ENCODE results near the gene ZFAND6. TPM values are rescaled to one million over a fixed set of nuclear protein-coding genes. Genes with fewer than 3 reads are reported as not detected.
"Not testable (repeated sequence)": the region's sequence is repeated elsewhere in the genome, so short reads cannot be mapped to it uniquely, and the experiment has no call there.

Gene ZFAND6
- total and polyA plus RNA-seq, 4 donors: 61.2 to 94.0 (median 75.5) TPM

DNA sequence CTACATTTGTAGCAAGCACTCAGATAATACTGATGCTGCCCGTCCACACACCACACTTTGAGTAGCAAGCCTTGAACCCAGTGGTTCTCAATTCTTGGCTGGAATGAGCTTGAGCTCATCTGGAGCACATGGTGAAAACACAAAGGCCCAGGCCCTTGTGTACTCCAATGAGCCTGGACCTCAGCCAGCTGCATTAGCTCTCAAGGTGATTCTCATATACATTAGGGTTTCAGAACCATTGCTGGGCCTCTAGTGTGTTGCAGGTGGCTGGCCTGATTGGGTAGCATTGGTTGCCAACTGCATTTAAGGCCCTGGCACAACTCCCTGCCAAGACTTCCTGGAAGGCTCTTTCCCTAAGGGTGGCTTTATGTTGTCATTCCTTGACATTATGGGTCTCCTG lies 23.4 kb upstream of the ZFAND6 start:
- intact Hi-C loops (cut with DNase I): no loop called here
- no peak for ATAC-seq (ENCODE audit: low FRiP score)
- DNase-seq: no peak
- no peaks in the 10 kb centered on the region for H3K36me3 ChIP-seq (ENCODE audit: control insufficient read depth in 1 of 2, insufficient read depth in 2 of 2, low read length in 1 of 2)
- no peaks in the 10 kb centered on the region for H3K9me3 ChIP-seq (ENCODE audit: control insufficient read depth, low read length)
- no peak overlapping the region for H3K27ac ChIP-seq (ENCODE audit: low read depth in 1 of 2, low read length in 2 of 2)
- no peaks in the 10 kb centered on the region for H3K27me3 ChIP-seq (ENCODE audit: control insufficient read depth in 1 of 2, insufficient read depth in 2 of 2, low read length in 1 of 2)
- 85 to 86% methylated on average over 1 of the region's 1 CpG for WGBS, 2 donors
- no peak overlapping the region for H3K4me3 ChIP-seq (ENCODE audit: low read length in 2 of 2)
- H3K4me1 ChIP-seq (ENCODE audit: control insufficient read depth in 1 of 2, insufficient read depth in 2 of 2, low read length in 2 of 2): no peaks in the 10 kb centered on the region

GRCh38 chr15:80041494-80042253 lies 17.8 kb upstream of the ZFAND6 start:
- DNase-seq (no peak), ATAC-seq (ENCODE audit: low FRiP score) (no peak)
- WGBS, 2 donors: 63 to 67% methylated on average over 3 of the region's 3 CpGs

DNA sequence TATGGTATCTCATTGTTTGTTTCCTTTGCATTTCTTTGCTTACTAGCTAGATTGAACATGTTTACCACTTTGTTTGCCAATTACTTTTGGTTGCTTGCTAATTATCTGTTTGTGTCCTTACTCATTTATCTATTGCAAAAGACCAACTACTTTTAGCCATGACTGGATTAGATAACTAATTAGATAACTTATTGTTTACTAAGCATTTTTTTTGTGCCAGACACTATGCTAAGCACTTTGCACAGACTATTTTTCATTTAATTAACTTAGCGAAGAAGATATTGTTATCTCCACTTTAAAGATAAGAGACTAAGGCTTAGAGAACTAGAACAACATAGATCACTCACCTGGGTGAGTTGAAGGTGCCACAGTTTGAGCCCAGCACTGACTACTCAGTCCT lies 16.9 kb upstream of the ZFAND6 start:
- Histone ChIP-seq H3K9me3 (ENCODE audit: control insufficient read depth, low read length) (no peaks in the 10 kb centered on the region), H3K27ac (ENCODE audit: low read depth in 1 of 2, low read length in 2 of 2) (no peak overlapping the region), H3K4me3 (ENCODE audit: low read length in 2 of 2) (no peak overlapping the region), H3K27me3 (ENCODE audit: control insufficient read depth in 1 of 2, insufficient read depth in 2 of 2, low read length in 1 of 2) (no peaks in the 10 kb centered on the region), H3K4me1 (ENCODE audit: control insufficient read depth in 1 of 2, insufficient read depth in 2 of 2, low read length in 2 of 2) (no peaks in the 10 kb centered on the region), H3K36me3 (ENCODE audit: control insufficient read depth in 1 of 2, insufficient read depth in 2 of 2, low read length in 1 of 2) (no peaks in the 10 kb centered on the region)
- intact Hi-C loops (cut with DNase I): no loop called here
- WGBS, 2 donors: 78 to 79% methylated on average over 1 of the region's 1 CpG
- ATAC-seq (ENCODE audit: low FRiP score) (no peak), DNase-seq (no peak)

More at GRCh38 chr15:80041494-80042253, 17.8 kb upstream of the ZFAND6 start:
- H3K27ac ChIP-seq (ENCODE audit: low read depth in 1 of 2, low read length in 2 of 2): no peak overlapping the region
- H3K36me3 ChIP-seq (ENCODE audit: control insufficient read depth in 1 of 2, insufficient read depth in 2 of 2, low read length in 1 of 2): no peaks in the 10 kb centered on the region
- H3K9me3 ChIP-seq (ENCODE audit: control insufficient read depth, low read length): no peaks in the 10 kb centered on the region
- H3K4me1 ChIP-seq (ENCODE audit: control insufficient read depth in 1 of 2, insufficient read depth in 2 of 2, low read length in 2 of 2): no peaks in the 10 kb centered on the region
- H3K4me3 ChIP-seq (ENCODE audit: low read length in 2 of 2): no peak overlapping the region
- intact Hi-C loops (cut with DNase I): no loop called here
- H3K27me3 ChIP-seq (ENCODE audit: control insufficient read depth in 1 of 2, insufficient read depth in 2 of 2, low read length in 1 of 2): no peaks in the 10 kb centered on the region

DNA sequence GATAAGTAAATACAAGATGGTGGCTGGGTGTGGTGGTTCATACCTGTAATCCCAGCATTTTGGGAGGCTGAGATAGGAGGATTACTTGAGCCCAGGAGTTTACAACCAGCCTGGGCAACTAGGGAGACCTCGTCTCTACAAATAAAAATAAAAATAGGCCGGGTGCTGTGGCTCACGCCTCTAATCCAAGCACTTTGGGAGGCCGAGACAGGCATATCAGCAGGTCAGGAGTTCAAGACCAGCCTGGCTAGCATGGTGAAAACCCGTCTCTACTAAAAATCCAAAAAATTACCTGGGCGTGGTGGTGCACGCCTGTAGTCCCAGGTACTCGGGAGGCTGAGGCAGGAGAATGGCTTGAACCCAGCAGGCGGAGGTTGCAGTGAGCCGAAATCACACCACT lies 14.3 kb upstream of the ZFAND6 start:
- H3K9me3 ChIP-seq (ENCODE audit: control insufficient read depth, low read length); H3K27ac ChIP-seq (ENCODE audit: low read depth in 1 of 2, low read length in 2 of 2); DNase-seq; H3K27me3 ChIP-seq (ENCODE audit: control insufficient read depth in 1 of 2, insufficient read depth in 2 of 2, low read length in 1 of 2); H3K4me1 ChIP-seq (ENCODE audit: control insufficient read depth in 1 of 2, insufficient read depth in 2 of 2, low read length in 2 of 2); ATAC-seq (ENCODE audit: low FRiP score); H3K4me3 ChIP-seq (ENCODE audit: low read length in 2 of 2); intact Hi-C loops (cut with DNase I); H3K36me3 ChIP-seq (ENCODE audit: control insufficient read depth in 1 of 2, insufficient read depth in 2 of 2, low read length in 1 of 2): not testable (repeated sequence)
- 93% methylated on average over 10 of the region's 10 CpGs for WGBS, 2 donors

- ATAC-seq (ENCODE audit: low FRiP score): no peak
- DNase-seq: no peak
- intact Hi-C loops (cut with DNase I): no loop called here
- no peaks in the 10 kb centered on the region for H3K4me1 ChIP-seq (ENCODE audit: control insufficient read depth in 1 of 2, insufficient read depth in 2 of 2, low read length in 2 of 2)
- no peaks in the 10 kb centered on the region for H3K9me3 ChIP-seq (ENCODE audit: control insufficient read depth, low read length)
- H3K27me3 ChIP-seq (ENCODE audit: control insufficient read depth in 1 of 2, insufficient read depth in 2 of 2, low read length in 1 of 2): no peaks in the 10 kb centered on the region
- WGBS, 2 donors: 39 to 42% methylated on average over 2 of the region's 2 CpGs
- H3K4me3 ChIP-seq (ENCODE audit: low read length in 2 of 2): no peak overlapping the region
- no peak overlapping the region for H3K27ac ChIP-seq (ENCODE audit: low read depth in 1 of 2, low read length in 2 of 2)
- H3K36me3 ChIP-seq (ENCODE audit: control insufficient read depth in 1 of 2, insufficient read depth in 2 of 2, low read length in 1 of 2): no peaks in the 10 kb centered on the region
Observed at GRCh38 chr15:80049046-80049445, 10.4 kb upstream of the ZFAND6 start.

GRCh38 chr15:80052597-80053304 lies 6.7 kb upstream of the ZFAND6 start:
- no peaks in the 10 kb centered on the region for H3K4me1 ChIP-seq (ENCODE audit: control insufficient read depth in 1 of 2, insufficient read depth in 2 of 2, low read length in 2 of 2)
- H3K27ac ChIP-seq (ENCODE audit: low read depth in 1 of 2, low read length in 2 of 2): no peak overlapping the region
- intact Hi-C loops (cut with DNase I): no loop called here
- DNase-seq (no peak), ATAC-seq (ENCODE audit: low FRiP score) (no peak)
- H3K27me3 ChIP-seq (ENCODE audit: control insufficient read depth in 1 of 2, insufficient read depth in 2 of 2, low read length in 1 of 2): no peaks in the 10 kb centered on the region
- H3K4me3 ChIP-seq (ENCODE audit: low read length in 2 of 2): no peak overlapping the region
- WGBS, 2 donors: 80 to 84% methylated on average over 6 of the region's 6 CpGs
- H3K36me3 ChIP-seq (ENCODE audit: control insufficient read depth in 1 of 2, insufficient read depth in 2 of 2, low read length in 1 of 2): no peaks in the 10 kb centered on the region
- H3K9me3 ChIP-seq (ENCODE audit: control insufficient read depth, low read length): no peaks in the 10 kb centered on the region

GRCh38 chr15:80055933-80056332 lies 3.5 kb upstream of the ZFAND6 start:
- Histone ChIP-seq H3K27me3 (ENCODE audit: control insufficient read depth in 1 of 2, insufficient read depth in 2 of 2, low read length in 1 of 2) (no peaks in the 10 kb centered on the region), H3K4me1 (ENCODE audit: control insufficient read depth in 1 of 2, insufficient read depth in 2 of 2, low read length in 2 of 2) (no peaks in the 10 kb centered on the region), H3K27ac (ENCODE audit: low read depth in 1 of 2, low read length in 2 of 2) (no peak overlapping the region), H3K36me3 (ENCODE audit: control insufficient read depth in 1 of 2, insufficient read depth in 2 of 2, low read length in 1 of 2) (no peaks in the 10 kb centered on the region), H3K4me3 (ENCODE audit: low read length in 2 of 2) (no peak overlapping the region), H3K9me3 (ENCODE audit: control insufficient read depth, low read length) (no peaks in the 10 kb centered on the region)
- no peak for DNase-seq
- no peak for ATAC-seq (ENCODE audit: low FRiP score)
- intact Hi-C loops (cut with DNase I): loop anchor here in 1 of 2 donors (5.0 kb wide), 1 partner anchor 96 kb away; the partner anchor contains the start of gene FAH
- WGBS, 2 donors: 88 to 91% methylated on average over 2 of the region's 2 CpGs

DNA sequence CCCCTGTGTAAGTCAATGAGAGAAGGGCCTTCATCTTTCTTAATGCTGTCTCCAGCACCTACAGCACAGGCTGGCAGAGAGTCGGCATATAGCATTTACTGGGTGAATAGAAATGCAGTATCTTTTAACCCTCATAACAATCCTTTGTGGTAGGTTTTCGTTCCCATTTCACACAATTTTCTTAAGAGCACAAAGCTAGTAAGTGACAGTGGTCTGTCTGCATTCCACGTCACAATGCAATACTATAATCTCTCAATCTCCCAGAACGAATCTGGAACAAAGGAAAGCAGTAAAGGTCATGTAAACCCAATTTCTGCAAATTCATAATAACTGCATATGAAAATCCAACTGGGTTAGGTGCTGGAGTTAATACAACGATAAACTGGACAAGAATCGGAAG lies 1.4 kb upstream of the ZFAND6 start:
- no peak for DNase-seq
- intact Hi-C loops (cut with DNase I): loop anchor here in 1 of 2 donors (5.0 kb wide), 1 partner anchor 94 kb away; the partner anchor contains the start of gene FAH
- Histone ChIP-seq H3K4me1 (ENCODE audit: control insufficient read depth in 1 of 2, insufficient read depth in 2 of 2, low read length in 2 of 2) (no peaks in the 10 kb centered on the region), H3K4me3 (ENCODE audit: low read length in 2 of 2) (no peak overlapping the region), H3K9me3 (ENCODE audit: control insufficient read depth, low read length) (no peaks in the 10 kb centered on the region), H3K36me3 (ENCODE audit: control insufficient read depth in 1 of 2, insufficient read depth in 2 of 2, low read length in 1 of 2) (no peaks in the 10 kb centered on the region), H3K27me3 (ENCODE audit: control insufficient read depth in 1 of 2, insufficient read depth in 2 of 2, low read length in 1 of 2) (no peaks in the 10 kb centered on the region), H3K27ac (ENCODE audit: low read depth in 1 of 2, low read length in 2 of 2) (no peak overlapping the region)
- 50 to 57% methylated on average over 6 of the region's 6 CpGs for WGBS, 2 donors
- ATAC-seq (ENCODE audit: low FRiP score): no peak

All from aorta (tissue), 5 donors.